Measurements from ENCODE around the gene SLC5A11.
"Not testable (repeated sequence)": the region's sequence is repeated elsewhere in the genome, so short reads cannot be mapped to it uniquely, and the experiment has no call there.

Gene SLC5A11, protein sequence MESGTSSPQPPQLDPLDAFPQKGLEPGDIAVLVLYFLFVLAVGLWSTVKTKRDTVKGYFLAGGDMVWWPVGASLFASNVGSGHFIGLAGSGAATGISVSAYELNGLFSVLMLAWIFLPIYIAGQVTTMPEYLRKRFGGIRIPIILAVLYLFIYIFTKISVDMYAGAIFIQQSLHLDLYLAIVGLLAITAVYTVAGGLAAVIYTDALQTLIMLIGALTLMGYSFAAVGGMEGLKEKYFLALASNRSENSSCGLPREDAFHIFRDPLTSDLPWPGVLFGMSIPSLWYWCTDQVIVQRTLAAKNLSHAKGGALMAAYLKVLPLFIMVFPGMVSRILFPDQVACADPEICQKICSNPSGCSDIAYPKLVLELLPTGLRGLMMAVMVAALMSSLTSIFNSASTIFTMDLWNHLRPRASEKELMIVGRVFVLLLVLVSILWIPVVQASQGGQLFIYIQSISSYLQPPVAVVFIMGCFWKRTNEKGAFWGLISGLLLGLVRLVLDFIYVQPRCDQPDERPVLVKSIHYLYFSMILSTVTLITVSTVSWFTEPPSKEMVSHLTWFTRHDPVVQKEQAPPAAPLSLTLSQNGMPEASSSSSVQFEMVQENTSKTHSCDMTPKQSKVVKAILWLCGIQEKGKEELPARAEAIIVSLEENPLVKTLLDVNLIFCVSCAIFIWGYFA

DNA sequence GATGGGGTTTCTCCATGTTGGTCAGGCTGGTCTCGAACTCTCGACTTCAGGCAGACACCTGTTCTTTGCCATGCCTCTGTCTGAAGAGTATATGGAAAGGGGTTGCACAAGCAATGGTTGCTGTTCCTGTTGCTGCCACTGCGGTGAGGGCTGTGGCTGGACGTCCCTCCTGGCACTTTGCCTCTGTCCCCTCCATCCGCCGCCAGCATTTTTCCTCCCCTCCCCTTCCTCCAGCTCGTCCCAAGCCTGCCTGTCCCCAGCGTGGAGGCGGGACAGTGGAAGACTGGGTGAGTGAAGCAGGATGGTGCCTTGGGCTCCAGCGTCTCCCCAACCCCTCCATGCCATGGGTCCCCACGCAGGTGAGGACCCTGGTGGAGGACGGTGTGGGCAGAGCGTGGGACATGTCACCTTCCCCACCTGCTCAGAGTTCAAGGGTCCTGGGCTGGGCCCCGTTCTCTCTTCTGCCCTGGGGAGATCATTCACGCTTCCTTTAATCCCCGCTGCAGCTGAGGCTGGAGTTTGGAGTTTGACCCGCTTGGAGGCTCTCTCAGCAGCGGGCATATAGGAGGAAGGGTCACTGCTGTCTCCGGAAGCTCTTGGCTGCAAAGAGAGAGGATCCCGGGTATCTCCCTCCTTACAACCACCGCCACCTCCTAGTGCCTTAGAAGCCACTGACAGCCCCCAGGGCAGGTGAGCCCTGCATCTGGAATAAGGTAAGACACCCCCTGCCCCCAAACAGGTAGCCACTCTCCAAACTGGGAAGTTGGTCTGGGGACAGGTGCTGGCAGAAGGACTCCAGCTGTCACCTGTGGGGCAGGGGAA, at the start of gene SLC5A11:
Gene SLC5A11, plus strand, starts transcription at position 238 of the 822 bp plus-strand sequence. CDS start 12,681 bp downstream, outside the sequence.
- DNase-seq: no peak

DNA sequence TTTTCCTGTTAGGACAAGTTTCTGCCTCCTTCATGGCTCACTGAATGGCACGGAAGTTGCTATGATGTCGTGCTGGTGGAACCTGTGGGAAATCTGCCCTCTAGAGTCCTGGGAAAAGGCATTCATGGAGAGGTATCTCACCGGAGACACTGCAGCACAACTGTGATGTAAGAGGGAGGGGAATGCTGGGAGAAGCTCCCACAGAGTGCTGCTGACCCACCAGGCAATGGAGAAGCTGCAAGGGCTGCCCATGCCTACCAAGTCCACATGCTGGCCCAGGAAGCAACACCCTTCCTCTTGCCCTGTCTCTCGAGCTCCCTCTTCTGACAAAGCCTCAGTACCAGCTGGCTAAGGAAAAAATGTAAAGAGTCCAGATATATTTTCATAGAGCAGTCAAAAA, 45.2 kb upstream of the SLC5A11 start:
- no peak for DNase-seq

DNA sequence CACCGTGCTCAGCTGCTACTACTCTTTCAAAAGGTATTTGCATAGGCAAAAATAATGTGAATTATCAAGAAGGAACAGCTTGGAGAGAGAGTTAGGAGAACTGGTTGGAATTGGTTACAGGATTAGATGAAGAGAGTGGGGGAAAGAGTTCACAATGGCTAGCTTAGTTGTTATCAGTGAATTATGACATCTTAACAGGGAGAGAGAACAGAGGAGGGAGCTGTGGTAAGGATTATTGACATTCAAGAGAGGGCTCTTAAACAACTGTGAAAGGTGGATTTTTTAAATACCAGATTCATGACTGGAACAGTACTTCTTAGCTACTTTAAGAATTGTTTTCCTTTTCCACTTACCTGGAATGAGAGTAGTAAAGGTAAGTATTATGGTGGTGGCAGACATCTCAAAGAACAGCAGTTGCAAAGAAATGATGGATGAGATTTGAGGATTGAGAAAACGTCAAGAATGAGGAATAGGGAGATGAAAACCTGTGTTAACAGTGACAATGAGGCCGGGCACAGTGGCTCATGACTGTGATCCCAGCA, 43.9 kb upstream of the SLC5A11 start:
- DNase-seq: no peak

DNA sequence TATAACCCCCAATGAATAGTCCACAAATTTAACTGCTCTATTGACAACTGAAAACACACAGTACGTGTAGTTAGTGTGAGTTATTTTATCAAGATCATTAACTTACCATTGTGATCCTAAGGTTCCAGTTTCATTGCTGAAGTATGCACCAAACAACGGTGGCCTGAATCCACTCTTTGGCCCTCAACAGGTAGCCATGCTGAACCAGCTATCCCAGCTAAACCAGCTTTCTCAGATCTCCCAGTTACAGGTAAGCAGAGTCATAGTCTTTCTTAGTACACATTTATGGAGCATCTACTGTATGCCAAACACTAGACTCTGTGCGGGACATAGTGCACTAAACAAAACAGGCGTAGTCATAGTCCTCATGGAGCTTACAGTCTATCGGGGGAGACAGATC, 40.3 kb upstream of the SLC5A11 start:
- DNase-seq: no peak

DNA sequence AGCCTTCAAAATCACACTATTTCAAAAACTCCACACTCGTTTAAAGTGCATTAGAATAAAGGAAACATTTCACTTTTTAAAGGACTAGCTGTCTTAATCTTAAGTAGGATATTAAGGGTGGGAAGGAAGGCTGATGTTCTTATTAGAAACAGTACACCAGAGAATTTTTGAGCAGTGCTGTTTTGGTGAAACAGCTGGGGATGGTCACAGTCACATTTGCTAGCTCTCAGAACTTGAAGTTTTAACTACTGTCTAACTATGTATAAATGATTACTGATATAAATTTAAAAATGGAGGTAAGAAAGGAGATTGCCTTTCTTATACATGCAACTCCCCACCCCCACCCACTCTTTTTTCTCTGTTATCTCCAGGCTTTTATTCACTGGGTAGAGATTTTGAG, 38.5 kb upstream of the SLC5A11 start:
- no peak for DNase-seq

DNA sequence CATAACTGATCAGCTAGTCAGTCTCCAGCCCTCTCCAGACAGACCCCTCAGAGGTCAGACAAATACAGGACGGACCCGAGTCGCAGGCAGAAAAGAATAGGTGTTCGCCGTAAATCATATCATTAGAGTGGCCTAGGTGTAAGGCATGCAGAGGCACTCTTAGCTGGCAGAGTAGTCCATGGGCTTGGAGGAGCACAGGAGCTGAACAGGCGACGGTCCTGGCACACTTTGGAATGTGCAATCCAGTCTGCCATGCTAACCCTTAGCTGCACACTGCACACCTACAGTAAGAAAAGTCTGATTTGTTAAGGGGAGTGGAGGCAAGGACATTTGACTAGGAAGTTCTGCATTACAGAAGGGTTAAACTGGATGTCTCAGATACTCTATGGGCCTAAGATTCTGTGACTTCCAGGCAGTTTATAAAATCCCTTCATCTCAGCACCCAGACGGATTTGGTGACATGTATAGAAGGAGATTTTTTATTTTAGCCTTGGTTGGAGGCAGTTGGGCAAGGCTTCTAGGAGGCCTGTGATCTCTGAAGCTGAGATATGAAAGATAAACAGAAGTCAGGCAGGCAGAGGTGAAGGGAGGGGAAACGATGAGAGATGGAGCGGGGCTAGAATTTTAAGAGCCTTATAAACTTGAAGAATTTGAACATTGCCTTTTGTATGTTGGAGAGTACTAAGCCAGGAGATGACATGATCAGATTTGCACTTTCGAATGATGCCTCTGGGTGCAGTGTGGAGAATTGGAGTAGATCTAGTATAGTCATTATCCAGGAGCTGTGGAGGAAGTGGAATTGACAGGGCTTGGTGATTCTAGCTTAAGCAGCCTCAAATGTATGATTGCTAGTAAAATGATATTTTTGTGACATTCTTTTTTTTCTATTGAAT, 34.6 kb upstream of the SLC5A11 start:
- no peak for DNase-seq

DNA sequence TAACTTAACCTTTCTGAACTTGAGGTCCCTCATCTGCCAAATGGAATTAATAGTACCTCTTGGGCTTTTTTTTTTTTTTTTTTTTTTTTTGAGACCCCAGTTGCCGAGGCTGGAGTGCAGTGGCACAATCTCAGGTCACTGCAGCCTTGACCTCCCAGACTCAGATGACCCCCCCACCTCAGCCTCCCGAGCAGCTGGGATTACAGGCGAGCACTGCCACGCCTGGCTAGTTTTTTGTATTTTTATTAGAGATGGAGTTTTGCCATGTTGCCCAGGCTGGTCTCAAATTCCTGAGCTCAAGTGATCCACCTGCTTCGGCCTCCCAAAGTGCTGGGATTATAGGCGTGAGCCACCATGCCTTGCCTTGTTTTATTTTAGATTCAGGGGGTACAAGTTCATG, 33.0 kb upstream of the SLC5A11 start:
- DNase-seq: not testable (repeated sequence)

DNA sequence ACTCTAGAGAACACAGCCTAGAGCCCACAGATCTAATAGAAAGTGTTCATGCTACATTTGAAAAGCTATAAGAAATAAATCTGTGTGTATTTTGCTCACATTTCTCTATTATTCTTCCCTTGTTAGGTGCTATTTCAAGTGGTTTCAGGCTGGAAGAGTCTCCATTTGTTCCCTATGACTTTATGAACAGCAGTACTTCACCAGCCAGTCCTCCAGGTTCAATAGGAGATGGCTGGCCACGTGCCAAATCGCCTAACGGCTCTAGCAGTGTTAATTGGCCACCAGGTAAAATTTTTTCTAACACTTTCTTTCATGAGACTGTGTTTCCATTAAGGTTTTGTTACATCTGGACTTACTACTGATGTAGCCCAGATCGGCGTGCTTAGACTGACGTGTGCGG, 30.7 kb upstream of the SLC5A11 start:
- no peak for DNase-seq

DNA sequence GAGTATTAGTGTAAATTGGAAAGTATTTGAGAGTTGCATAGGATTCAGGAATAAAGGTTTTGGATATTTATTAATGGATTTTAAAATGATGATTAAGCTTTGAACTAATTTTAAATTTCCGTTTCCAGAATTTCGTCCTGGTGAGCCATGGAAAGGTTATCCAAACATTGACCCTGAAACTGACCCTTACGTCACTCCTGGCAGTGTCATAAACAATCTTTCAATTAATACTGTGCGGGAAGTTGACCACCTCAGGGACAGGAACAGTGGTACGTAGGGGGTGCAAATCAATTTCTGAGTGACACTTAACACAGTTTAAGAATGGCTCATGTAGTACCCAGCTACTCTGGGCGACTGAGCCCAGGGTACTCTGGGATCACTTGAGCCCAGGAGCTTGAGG, 29.1 kb upstream of the SLC5A11 start:
- DNase-seq: no peak

DNA sequence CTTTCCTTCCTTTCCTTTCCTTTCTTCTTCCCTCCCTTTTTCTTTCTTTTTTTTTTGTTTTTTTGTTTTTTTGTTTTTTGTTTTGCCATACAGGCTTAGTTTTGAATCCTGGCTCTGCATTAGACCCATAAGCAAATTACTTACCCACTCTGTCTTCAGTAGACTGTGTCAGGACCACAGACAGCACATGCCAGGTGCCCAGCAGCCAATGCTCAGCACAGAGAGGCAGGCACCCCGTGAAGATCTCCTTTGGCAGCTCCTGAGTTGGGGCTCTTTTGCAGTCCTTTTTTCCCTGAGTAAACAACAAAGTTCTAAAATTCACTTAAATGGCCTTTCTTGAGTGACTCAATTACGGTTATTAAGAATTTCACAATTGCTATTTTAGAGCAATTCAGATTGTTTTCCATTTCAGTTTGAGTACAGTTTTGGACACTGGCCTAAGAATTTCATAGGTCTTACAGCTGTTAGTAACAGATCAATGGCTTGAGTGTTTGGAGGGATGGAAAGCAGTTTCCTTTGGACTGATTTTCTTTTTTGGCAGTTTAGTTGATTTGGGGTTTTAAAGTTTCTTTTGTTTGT, 26.2 kb upstream of the SLC5A11 start:
- no peak for DNase-seq

DNA sequence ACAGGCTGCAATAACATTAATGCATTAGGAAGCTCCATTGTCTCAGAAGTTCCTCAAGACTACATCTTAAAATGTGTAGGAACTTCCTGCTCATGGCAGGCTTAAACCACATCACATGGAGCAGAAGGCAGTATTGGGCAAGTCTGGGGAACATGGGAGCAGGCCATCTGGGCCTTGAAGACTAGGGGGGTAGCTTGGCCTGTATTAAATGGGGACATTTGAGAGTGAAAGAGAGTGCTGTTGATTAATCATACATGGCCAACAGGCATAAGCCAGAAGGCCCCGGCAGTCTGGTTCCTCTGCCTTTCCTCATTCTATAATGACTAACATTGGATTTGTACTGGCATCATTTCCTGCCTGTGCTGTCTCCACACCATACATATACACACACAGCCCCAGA, 25.2 kb upstream of the SLC5A11 start:
- DNase-seq: no peak

DNA sequence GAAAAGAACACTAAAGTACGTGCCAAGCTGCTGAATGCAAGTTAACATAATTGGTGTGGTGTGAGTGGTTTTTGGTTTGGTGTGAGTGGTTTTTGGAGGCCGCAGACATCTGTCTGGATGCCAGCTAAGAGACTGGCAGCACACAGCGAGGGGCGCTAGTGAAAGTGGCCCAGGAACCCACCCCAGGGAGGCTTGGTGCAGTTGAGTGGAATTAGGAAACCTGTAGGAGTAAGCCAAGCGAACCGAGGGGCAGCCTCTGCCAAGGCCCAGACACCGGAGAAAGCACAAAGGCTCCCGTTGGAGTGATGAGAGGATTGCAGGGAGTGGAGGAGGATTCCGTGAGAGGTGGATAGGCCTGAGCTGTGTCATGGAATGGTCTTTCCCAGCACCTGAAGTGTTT, 24.6 kb upstream of the SLC5A11 start:
- DNase-seq: no peak

DNA sequence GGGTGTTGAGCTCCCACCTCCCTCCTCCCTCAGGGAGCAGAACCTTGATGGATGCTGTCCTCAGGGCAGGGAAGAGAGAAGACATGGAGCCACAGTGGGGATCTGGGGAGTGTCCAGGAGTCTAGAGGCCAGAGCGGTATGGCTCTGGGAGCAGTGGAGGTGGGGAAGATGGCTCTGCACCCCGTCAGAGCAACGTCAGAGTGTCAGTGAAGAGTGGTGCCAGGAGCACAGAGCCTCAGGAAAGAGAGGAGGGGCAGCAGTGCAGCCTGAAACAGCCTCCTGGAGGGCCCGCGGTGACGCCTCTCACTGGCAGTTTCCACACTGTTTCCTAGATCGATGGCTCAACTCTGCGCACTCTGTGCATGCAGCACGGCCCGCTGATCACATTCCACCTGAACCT, 23.2 kb upstream of the SLC5A11 start:
- DNase-seq: no peak

DNA sequence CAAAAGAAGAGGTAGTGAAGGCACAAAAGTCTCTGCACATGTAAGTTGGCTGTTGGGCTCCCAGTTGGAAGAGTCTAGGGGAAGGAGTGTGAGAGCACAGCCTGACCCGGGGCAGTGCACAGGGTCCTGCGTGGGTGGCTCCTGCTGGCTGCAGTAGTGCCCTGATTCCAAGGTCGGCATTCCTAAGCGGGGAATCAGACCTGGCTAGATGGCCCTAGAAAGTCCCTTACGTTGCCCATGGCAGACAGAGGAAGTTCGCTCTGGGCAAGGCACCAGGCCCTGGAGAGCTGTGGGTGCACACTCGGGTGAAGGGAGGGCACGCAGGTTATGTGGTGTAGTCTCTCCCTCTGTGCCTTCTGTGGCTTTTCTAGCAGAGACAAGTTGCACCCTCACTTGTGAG, 22.8 kb upstream of the SLC5A11 start:
- no peak for DNase-seq

DNA sequence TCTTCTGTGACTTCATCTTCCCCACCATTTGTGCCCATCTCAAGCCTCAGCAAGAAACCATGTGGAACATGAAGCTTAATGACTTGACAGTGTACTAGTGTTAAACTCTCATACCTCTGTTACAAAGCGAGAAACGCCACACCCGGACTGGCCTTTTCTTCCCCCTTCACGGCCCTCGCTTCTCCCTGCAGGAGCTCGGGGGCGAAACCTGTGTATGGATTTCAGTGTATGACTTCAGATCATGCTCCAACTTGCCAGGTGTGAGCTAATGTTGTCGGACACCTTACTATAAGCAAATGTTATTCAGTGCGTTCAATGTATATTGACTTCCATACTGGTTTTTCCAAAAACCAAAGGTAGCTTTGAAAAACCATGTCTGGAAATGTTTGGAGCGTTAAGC, 20.1 kb upstream of the SLC5A11 start:
- DNase-seq: no peak

DNA sequence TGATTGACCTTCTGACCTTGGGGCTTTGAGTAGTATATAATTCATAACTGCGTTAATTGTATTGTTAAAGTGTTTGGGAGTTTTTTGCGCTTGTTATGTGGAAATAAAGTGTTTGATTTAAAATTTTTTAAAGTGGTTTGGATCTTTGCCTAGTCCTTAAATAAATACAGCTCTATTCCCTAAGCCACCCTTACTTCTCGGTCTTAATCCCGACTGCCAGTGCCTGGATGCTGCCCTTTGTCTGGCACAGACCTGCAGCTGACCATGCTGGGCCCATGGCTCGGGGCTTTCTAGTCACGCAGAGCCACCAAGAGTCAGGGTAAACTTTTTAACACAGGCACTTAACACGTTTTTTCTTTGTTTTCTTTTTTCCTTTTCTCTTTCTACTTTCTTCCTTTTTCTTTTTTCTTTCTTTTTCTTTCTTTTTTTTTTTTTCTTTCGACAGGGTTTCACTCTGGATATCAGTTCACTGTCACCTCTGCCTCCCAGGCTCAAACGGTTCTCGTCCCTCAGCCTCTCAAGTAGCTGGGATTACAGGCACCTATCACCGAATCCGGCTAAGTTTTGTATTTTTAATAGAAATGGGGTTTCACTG, 19.6 kb upstream of the SLC5A11 start:
- no peak for DNase-seq

DNA sequence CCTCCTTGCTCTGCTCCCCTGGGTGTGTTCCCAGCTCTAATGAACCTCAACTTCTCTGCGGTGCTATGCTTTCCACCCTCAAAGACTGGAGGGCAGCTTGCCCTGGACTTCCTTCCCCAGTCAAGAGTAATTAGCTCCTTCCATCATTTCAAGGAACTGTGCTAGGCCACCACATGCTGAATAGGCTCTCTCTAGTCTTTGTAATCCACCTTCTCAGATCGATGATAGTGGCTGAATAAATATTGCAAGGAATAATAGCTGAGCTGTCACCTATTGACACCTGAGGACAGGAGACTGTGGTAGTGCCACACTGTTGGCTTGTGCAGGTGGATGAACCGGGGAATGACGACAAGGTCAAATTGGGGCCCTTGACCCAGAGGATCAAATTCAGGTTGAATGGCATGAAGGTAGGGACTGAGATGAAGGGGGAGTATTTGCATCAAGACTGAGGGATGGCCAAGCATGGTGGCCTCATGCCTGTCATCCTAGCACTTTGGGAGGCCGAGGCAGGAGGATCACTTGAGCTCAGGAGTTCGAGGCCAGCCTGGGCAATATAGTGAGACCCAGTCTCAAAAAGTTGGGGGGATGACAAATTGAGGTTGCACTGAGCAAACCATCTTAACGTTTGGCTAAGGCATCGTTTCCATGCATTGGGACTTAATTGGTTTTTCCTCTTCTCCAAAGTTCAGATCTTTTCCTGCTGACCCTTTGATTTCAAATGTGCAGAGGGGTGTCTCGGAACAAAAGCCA, 18.8 kb upstream of the SLC5A11 start:
- DNase-seq: no peak

DNA sequence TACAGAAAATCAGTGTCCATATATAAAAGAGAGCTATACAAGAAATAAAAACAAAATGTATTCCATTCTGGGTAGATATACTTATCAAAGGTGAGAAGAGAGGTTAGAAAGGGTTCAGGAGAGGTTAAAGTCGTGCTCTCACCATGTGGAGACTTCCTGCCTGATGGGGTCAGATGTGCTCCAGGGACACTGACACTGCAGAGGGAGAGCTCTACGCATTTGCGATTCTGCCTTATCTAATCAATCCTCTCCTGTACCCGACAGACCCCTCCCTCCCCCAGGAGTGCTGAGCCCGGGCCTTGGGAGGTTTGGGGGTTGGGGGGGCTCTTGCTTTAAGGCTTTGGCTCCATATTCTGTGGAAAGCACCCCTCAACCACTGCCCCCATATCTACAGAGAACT, 16.6 kb upstream of the SLC5A11 start:
- DNase-seq: no peak

DNA sequence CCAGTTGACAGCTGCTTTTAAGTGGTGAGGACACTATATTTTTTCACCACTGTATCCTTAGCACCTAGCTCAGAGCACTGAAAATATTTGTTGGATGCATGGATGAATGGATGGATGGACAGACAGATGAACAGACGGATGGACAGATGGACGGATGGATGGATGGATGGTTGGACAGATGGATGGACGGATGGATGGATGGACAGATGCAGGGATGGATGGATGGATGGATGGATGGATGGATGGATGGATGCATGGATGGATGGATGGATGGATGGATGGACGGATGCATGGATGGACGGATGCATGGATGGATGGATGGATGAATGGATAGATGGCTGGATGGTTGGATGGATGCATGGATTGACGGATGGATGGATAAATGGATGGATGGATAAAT, 12.4 kb upstream of the SLC5A11 start:
- no peak for DNase-seq

DNA sequence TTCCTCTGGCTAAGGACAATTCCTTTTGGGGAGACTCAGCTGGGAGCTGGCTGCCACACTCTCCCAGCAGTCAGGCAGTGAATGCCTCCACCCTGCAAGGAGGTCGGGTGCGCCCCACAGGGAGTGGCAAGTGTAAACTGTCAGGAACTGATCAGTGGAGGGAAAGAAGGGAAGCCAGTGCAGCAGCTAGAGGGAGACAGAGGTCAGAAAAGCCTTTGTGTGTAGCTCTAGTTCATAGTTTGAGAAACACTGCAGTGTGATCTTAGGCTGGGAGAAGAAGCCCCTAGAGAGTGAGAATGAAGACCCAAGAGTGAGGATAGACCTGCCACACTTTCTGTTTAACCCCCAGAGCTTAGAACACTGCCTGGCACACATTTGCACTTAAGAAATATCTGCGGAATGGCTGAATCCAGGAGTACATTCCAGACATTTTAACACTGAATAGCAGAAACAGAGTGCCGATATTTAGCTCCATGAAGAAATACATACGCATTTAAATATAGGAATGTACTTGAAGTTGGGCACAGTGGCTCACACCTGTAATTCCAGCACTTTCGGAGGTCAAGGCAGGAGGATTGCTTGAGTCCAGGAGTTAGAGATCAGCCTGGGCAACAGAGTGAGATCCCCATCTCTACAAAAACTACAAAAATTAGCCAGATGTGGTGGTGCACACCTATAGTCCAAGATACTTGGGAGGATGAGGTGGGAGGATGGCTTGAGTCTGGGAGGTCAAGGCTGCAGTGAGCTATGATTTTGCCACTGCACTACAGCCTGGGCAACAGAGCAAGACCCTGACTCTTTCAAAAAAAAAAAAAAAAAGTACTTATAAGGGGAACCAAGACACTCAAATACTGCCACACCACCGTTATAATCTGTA, 11.1 kb upstream of the SLC5A11 start:
- peak; percentile 9 for DNase-seq

Data from NCI-H146 (cell line).